ENCODE data around the gene AUTS2. TPM values are rescaled to one million over a fixed set of nuclear protein-coding genes. Genes with fewer than 3 reads are reported as not detected.
"Not testable (repeated sequence)": the region's sequence is repeated elsewhere in the genome, so short reads cannot be mapped to it uniquely, and the experiment has no call there.

AUTS2 gene
- total RNA-seq, 1 donor from 2014 or later = 119 TPM

DNA sequence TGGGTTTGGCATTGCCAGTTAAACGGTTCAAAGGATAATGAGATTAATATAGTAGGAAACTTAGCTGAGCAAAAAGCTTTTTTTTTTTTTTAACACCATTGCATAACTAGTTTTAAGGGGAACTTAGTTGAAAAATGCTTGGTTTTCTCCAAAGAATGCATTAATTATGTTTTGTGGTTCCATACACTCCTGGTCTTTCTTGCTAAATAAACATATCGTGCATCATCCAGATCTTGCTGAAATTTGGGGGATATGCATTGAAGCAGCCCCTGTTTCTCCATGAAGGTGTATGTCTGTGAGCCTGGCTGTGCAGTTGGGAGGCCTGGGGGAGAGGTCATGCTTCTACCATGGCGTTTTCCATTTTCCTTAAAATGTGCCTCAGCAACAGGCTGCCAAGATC is 975.4 kb downstream of the AUTS2 start:
- DNase-seq (ENCODE audit: low spot score) = no peak

DNA sequence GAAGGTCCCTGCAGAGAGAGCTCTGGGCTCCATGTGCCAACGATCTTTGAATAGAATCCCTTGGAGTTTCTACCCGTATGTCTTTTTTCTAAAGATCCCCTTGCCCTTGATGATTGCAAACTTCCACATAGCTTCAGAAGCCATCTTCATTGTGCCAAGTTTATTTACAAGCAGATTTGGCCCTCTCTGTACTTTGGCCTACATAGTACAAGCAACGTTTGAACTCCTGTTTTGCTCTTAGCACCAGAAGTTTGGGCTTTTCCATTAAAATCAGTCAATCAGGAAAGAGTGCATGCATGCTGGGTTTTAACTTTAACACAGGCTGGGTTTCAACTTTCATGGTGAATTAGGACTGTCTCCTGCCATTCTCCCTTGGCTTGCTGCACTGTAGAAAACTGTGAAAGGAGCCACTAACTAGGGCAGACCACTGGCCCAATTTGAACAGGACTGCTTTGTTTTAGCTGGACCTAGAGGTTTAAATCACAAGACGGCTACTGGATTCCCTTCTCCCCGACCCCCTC is 976.1 kb downstream of the AUTS2 start:
- no peak for DNase-seq (ENCODE audit: low spot score)

DNA sequence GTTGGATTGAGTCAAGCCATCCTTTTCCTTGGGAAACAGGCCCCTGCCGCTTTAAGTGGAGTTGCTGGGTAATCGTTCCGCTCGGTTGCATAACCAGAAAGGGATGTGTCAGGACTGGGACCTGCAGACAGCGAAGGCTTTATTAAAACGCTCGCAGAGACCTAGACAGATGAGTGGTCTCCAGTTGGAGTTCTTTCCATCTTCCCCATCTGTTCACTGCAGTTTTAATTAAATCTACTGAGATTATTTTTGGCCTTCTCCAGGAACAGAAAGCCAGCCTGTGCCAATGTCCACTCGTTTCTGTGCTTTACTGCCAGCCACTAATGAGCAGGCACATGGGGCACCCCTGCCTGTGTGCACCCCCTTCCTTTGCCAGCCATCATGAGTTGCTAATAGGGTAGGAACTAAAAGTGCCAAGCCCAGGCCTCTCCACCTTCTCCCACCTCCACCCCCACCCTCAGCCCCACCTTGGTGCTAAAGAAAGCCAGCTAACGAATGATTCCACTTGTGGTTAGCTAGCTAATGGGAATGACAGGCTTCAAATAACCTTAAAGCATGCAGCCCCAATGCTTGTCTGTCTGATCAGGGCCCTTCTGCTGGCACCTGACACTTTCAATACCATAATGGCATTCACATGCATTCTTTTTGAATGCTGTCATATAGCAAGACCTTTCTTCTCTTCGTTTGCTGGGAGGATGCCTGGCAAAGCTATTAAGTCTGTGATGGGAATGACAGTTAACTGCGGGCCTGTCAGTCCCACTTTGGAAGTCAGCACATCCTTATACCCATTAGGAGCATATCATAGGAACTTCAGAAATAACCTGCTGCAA is 976.9 kb downstream of the AUTS2 start:
- DNase-seq (ENCODE audit: low spot score) = no peak

DNA sequence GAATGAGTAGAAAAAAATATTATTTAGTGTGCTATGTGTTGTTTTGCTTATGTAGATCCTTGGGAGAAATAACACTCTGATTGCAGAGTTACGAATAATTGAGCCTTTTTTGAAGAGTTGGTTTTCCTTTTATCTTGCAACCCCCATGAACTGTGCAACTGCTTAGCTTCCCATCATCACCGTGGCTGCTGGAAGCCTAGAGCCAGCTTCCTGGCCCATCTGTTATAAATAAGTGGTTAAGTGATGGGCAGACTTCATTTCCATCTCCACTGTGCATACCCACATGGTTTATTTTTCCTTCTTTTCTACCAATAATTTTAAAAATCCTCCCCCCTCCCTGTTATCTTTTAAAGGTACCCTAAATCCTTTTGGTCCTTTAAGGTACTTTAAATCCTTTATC is 978.8 kb downstream of the AUTS2 start:
- no peak for DNase-seq (ENCODE audit: low spot score)

DNA sequence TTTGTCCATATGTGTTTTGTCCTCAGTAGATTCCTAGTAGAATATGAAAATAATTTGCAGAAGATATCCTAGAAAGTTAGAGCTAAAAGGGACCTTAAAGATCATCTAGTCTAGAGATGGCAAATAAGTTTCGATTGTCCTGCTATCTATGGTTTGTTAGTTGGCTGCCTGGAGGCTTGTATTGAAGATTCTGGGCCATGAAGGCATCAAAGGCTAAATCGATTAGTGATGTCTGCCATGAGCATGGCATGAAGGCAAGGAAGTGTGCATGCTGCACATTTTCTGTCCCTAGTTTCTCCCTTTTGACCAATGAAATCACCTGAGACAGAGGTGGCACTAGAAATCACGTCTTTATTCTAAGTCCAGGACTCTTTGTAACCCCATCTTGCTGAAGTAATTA is 979.9 kb downstream of the AUTS2 start:
- DNase-seq (ENCODE audit: low spot score) = no peak

DNA sequence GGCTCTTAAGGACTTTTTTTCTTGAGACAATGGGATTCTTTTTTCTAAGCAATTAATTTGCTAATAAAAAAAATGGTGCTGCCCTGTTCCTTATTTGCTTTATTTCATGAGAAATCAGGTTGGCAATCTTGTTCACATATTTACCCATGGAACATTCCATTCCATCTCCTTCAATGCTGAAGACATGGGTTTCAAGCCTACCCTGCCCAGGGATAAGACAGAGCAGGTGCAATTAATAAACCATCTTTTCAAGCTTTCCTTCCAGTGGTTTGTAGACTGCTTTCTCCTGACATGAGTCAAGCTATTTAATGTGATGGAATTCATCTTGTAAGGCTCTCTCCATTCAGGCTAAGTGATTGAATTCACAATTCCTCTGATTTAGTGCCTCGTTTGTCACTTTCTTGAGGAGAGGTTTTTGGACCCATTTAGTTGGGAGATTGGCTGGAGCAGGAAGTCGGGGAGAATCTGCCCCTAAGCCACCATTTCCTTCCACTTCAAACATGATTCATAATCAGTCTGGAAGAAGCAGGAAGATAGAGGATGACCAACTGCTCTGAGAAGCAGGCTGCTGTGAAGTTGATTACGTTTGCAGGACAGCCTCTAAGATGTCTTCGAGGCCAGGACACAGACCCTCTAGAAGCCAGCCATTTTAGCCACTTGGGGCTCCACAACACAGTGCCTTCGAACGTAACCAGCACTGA is 981.3 kb downstream of the AUTS2 start:
- DNase-seq (ENCODE audit: low spot score) = no peak

DNA sequence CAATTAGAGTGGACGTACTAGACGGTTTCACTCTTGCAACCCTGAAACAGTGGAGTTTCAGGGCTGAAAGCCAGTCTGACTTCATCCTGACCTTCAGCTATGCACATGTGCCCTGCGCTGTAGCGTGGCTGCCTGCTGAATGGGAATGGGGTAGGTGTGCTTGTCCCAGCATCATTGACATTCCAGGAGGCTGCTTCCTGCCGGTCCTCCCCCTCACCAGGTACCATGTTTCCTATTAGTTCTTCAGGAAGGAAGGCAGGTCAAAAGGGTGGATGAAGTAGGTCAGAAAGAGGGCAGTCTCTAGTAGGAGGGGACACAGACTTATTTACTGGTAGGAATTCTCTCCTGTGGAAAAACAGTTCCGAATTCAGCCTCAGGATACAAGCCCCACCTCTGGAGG is 981.9 kb downstream of the AUTS2 start:
- no peak for DNase-seq (ENCODE audit: low spot score)

DNA sequence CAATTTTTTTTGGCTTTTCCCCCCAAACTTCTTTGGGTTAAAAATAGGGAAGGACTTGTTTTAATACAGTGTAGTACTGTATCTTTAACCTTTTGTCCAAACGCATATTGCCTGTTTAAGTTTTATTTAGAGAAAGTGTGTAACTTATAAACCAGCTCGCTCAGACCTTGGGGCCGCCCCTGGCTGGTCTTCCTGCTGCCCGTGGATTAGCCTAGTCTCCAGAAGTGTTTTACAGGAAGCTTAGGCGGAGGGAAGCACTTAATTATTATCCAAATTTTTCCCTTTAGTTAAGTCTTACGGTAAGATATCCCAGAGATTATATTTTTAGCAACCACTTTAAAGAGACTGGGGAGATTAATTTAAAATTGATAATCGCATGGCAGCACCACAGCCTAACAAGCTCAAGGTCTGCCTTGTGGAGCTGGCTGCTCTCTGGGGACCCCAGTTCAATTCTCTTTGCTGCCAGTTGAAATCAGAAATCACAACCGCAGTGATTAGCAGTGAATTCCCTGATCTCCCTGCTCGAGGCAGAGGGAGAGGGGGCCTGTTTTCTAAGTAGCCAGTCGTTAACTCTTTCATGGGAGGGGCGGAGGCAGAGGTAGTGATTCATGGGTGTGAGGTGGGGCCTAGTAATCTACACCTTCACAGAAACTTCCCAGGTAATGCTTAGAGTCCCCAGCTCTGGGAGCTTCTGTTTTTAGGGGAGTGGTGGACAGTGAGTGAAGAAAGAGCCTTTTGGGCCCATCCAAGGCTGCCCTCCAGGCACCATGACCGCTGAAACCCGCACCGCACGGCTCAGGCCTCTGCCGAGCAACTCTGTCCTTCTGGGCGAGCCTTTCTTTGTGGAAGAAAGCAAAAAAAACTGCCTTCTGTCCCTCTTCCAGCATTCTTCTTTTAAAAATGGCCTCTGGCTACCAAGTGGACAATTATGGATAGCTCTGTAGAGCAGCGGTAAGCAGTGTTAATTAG is 984.9 kb downstream of the AUTS2 start:
- DNase-seq (ENCODE audit: low spot score) = peak; percentile 27

DNA sequence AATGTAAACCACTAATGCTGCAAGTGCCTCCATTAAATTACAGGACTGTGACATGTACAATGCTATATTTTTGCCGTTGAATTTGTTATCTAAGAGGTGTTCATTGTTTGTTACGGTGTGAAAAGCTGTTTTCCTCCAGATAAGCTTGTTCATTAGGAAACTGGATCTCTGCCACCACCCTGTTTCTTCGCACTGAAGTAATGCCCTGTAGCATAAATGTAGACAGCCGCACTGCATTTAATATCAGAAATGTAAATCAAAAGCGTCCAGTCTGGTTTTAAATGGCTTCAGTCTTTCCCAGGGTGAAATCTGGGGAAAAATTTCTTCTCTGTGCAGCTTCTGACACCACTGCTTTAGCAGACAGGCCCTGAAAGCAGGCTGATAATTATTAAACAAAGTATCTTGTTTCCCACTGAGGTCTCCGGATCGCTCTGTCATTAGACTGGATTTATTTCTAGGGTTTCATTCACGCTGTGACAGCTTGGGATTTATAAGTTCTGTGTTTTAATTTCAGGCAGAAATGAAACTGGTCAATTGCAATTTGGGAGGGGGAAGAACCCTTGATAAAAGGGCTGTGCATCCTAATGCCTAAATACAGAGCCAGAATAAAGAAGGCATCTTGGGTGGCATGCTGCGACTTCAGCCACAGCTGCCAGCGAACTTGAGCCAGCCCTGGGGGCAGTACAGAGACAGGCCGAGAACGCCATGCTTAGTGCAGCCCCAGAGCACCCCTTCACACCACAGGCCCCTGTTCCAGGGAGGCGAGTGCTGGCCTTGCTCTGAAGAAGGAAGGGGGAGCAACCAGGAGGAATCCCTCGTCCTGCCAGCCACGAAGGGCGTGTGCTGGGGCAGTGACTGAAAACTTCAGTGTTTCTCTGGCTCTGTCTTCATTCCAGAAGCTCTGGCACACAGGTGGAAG is 985.9 kb downstream of the AUTS2 start:
- DNase-seq (ENCODE audit: low spot score) = peak; percentile 27

DNA sequence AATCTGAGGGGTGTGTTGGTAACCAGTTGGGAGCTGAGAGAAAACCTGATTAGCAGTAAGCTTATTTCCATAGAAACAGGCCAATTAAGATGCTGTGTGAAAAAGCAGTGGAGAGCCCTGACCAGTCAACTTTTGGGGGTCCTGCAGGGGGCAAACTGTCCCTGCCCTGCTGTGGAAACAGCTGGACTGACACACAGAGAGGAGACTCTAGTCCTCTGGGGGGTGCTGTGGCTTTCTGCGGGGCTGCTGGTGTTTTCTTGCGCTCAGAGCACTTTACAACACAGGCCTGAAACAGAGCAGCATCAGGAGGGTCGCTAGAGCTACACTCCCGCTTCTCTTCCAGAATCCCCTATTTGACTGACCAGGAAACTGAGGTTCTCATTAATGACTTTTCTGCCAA is 986.8 kb downstream of the AUTS2 start:
- DNase-seq (ENCODE audit: low spot score) = peak; percentile 28

DNA sequence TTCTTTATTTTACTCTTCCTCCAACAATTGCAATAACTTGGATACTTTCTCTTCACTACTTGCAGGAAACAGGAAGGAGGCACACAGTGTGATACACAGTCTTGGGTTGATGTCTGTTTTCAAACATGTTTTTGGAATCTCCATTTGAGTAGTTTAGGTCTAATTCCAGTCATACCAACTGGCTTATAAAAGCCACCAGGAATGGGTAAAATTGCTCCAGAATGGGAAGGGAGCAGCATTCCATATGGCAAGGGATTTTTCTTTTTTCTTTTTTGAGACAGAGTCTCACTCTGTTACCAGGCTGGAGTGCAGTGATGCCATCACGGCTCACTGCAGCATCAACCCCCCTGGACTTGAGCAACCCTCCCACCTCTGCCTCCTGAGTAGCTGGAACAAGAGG is 988.5 kb downstream of the AUTS2 start:
- DNase-seq (ENCODE audit: low spot score) = no peak

DNA sequence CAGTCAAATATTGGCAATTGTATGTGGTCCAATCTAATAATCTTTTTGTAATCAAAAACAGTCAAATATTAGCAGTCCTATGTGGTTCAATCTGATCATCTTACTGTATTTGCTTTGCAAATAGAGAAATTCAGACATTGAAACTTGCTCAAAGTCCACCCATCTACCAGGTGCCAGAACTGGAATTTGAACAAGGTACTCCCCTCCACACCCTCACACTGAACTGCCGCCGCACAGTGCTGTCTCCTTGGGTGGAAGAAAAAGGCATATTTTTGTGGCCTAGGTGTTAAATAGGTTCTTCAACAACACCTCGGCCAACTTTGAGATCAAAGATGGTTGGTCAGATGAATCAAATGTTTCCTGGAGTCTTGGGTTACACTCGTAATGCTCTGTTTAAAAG is 989.5 kb downstream of the AUTS2 start:
- DNase-seq (ENCODE audit: low spot score) = no peak

DNA sequence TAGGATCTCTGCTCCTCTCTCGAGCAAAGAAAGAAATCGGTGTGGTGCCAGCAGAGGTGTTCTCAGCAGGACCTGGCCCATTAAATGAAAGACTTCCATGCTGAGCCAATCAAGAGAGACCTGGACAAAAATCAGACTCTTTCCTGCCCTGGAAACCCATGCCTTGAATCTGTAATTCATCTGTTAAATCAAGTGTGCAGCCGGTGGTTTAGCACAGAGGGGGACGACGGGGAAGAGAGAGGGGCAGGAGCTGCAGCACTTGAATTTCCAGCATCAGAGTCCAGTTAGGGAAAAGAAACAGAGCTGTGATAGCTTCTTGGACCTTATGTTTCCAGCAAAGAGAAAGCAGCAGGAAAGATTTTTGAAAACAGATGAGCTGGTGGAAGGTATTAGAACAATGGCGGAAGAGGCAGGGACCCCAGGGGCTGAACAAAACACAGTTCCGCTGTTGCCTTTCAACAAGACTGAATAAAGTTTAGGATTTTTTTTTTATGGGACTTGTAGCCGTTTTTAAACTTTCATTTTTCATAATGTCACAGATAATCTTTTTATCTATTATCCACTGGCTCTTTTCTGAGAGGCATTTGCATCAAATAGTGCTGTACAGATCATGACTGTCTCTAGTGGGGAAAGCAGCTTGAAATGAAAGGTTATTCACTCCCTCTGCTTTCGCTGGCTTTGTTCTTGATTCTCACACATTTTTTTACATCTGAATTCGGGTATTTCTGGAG is 990.1 kb downstream of the AUTS2 start:
- no peak for DNase-seq (ENCODE audit: low spot score)

DNA sequence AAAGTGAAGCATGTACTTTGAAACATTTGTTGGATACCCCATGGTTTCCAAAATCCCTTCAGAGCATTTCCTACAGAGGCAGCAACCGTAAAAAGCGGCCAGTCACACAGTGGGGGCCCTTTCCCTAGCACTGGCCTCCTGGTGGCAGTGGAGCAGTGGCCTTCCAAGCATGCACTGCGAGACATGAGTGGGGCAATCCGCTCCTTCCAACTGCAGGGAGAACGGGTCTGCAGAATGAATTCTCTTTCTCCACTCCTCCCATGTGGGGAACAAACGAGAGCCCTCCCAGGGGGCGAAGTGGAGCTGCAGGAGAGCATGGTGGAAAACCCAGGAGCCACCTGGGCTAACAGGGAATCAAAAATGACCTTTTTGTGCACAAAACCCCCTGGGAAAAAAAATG is 990.7 kb downstream of the AUTS2 start:
- no peak for DNase-seq (ENCODE audit: low spot score)

DNA sequence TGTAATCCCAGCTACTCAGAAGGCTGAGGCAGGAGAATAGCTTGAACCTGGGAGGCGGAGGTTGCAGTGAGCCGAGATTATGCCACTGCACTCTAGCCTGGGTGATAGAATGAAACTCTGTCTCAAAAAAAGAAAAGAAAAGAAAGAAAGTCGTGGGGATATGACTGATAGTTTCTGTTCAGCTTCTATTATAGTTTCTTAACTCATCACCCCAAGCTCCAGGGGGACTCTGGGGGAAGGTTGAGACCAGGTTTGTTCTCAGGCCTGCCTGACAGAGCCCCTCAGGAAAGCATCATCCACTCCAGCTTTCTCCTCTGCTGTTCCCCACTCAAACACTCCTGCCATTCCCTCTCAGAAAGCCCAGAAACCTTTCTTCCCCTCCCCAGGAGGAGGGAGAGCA is 991.3 kb downstream of the AUTS2 start:
- DNase-seq (ENCODE audit: low spot score) = no peak

DNA sequence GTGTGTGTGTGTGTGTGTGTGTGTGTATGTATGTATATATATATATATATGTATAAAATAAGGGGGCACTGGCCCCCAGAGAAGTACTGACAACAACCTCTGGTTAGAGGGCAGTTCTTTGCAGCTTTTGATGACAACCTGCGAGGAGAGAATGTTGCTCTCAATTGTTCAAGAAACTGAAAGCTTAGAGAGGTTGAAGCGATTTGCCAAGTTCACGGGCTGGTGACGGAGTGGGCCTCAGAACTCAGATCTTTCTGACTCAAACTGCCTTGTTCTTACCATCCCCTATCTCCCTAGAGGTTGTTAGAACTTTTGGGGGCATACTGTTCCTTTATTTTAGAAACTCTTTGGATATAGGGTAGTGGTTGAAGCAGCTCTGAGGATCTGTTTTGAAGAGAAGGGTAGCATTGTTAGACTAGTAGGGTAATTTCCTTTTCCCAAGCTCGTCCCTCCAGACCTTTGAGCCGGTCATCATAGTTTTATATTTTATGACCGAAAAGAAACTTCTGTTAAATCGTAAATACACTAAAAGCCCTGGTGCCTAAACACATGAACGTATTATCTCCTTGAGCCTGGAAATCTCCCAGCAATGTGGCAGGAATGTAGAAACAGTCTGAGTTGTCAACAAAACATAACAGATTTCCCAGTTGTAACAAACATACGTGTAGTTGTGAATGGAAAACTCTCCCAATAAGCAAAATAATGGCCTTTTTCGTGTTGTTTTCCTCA is 992.0 kb downstream of the AUTS2 start:
- DNase-seq (ENCODE audit: low spot score) = no peak

DNA sequence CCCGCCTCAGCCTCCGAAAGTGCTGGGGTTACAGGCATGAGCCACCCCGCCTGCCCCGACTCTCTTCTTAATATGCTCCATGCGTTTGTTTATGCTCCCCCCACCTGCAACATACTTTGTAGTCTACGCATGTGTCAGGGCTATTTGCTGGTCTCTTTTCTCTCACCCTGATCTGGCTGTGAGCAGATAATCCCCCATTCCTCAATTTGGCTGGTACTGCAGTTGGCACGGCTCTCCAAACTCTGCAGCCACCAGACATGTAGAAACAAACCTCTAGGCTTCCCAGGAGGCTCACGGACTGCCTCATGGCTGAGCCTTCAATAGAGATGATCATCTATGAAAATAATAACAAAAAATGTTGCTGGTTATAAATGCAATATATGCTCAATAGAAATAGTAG is 993.4 kb downstream of the AUTS2 start:
- DNase-seq (ENCODE audit: low spot score) = no peak

DNA sequence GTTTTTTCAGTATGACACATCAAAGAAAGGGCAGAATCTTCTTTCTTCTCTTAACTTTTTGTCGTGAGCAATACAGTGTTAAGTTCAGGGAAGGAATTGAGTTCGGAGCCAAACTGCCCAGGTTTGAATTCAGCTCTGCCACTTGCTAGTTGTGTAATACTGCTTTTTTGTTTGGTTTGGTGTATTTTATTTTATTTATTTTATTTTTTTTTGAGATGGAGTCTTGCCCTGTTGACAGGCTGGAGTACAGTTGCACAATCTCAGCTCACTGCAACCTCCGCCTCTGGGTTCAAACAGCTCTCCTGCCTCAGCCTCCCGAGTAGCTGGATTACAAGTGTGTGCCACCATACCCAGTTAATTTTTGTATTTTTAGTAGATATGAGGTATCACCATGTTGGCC is 993.9 kb downstream of the AUTS2 start:
- DNase-seq (ENCODE audit: low spot score) = no peak

DNA sequence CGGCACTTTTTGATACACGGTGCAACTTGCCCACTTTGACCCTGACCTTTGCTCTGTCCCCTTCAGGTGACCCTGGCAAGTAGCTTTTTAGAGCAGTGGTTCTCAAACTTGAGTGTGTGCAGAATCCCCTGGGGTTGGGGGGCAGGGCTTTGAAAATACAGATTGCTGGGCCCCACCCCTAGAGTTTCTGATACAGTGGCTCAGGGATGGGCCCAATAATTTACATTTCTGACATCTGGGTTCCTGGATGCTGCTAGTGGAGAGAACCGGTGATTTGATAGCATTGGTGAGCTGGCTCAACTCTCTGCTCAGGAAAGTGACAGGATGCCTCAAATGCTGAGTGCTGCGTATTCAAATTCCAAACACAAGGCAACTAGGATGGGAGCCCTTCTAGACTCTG is 995.9 kb downstream of the AUTS2 start:
- DNase-seq (ENCODE audit: low spot score) = no peak

DNA sequence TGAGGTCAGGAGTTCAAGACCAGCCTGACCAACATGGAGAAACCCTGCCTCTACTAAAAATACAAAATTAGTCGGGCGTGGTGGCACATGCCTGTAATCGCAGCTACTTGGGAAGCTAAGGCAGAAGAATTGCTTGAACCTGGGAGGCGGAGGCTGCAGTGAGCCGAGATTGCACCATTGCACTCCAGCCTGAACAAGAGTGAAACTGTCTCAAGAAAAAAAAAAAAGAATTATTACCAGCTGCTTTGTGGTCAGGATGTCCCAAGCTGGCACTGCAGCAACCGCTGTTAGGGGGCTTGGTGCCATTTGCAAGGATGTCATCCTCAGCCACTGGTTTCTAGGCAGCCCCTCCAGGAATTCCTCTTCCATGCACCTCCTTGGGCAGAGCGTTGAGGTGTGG is 996.6 kb downstream of the AUTS2 start:
- DNase-seq (ENCODE audit: low spot score) = not testable (repeated sequence)
